Measurements from ENCODE around the gene CNTN1. TPM values are rescaled to one million over a fixed set of nuclear protein-coding genes. Genes with fewer than 3 reads are reported as not detected.

Gene CNTN1
- total RNA-seq, 2 donors from 2014 or later, result 1.3 to 3.1 TPM

DNA sequence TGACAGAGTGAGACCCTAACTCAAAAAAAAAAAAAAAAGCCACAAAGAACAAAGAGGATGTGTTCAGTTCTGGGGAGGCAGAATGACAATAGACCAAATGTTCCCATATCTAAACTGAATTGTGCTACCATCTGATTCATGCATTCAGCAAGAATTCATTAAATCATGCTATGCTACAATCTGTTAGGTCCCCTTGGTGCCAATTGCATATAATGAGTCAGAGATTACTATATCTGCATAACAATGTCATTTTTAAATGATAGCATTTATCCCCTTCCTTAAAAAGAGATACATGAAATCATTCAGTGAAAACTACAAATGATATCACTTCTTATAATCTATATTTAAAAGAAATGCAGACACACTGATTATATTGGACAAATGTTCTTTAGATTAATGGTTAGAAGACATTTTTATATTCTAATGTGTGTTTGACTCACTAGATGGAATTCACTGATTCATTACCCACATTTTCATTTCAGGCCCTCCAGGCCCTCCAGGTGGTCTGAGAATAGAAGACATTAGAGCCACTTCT, 288.3 kb downstream of the CNTN1 start:
- no peak for ATAC-seq
- intact Hi-C loops (cut with DNase I), result no loop called here
- TF ChIP-seq POLR2A (IDR thresholded peaks at IDR 0.05), result no peak
- TF ChIP-seq, protein P1, sequence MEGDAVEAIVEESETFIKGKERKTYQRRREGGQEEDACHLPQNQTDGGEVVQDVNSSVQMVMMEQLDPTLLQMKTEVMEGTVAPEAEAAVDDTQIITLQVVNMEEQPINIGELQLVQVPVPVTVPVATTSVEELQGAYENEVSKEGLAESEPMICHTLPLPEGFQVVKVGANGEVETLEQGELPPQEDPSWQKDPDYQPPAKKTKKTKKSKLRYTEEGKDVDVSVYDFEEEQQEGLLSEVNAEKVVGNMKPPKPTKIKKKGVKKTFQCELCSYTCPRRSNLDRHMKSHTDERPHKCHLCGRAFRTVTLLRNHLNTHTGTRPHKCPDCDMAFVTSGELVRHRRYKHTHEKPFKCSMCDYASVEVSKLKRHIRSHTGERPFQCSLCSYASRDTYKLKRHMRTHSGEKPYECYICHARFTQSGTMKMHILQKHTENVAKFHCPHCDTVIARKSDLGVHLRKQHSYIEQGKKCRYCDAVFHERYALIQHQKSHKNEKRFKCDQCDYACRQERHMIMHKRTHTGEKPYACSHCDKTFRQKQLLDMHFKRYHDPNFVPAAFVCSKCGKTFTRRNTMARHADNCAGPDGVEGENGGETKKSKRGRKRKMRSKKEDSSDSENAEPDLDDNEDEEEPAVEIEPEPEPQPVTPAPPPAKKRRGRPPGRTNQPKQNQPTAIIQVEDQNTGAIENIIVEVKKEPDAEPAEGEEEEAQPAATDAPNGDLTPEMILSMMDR (IDR thresholded peaks at IDR 0.05), result no peak
- H3K4me3 ChIP-seq, result no peak overlapping the region
- H3K27ac ChIP-seq, result no peak overlapping the region
- no peaks in the 10 kb centered on the region for H3K27me3 ChIP-seq
- DNase-seq, result no peak
- no peaks in the 10 kb centered on the region for H3K36me3 ChIP-seq (replicated peaks in 1 of 2; ENCODE audit: insufficient read depth in 1 of 2, low read depth in 2 of 2)
- no peaks in the 10 kb centered on the region for H3K9me3 ChIP-seq
- no peaks in the 10 kb centered on the region for H3K4me1 ChIP-seq

DNA sequence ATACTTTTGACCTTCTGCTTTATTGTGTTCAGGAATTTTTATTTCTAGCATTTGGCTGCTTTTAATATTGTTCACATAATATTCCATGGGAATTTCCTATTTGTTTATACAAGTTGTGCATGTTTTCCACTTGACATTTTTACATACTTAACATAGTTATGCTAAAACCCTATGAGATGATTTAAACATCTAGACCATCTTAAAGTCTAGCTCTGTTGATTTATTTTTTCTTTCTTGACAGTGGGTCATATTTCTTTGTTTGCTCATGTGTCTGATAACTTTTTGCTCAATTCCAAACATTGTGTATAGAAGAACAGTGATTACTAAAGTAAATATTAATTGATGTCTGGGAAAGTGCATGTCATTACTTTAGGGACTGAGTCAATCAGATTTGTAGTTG, 293.8 kb downstream of the CNTN1 start:
- no peak overlapping the region for H3K27ac ChIP-seq
- no peak overlapping the region for H3K4me3 ChIP-seq
- intact Hi-C loops (cut with DNase I), result no loop called here
- H3K4me1 ChIP-seq, result no peaks in the 10 kb centered on the region
- DNase-seq, result no peak
- H3K36me3 ChIP-seq (replicated peaks in 1 of 2; ENCODE audit: insufficient read depth in 1 of 2, low read depth in 2 of 2), result no peaks in the 10 kb centered on the region
- TF ChIP-seq, protein P1 (IDR thresholded peaks at IDR 0.05), result no peak
- no peak for TF ChIP-seq POLR2A (IDR thresholded peaks at IDR 0.05)
- H3K9me3 ChIP-seq, result no peaks in the 10 kb centered on the region
- no peaks in the 10 kb centered on the region for H3K27me3 ChIP-seq
- ATAC-seq, result no peak

DNA sequence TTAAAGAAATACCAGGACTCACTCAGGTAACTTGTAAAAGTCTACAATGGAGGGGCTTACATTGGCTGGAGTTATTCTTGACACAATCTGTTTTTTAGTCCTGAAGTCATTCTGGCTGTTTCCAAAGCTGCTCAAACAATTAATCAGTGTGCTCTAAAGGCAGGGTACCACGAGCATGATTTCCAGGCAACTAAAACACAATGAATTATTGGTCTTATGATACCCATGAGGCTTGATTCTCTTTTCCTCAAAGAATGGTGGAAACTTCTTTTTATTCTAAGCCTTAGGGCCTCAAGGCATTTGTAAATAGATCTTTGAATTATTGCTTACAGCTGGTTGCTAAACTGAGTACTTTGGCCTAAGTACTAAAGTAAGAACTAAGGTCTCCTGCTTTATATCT, 296.1 kb downstream of the CNTN1 start:
- intact Hi-C loops (cut with DNase I), result no loop called here
- no peak overlapping the region for H3K27ac ChIP-seq

DNA sequence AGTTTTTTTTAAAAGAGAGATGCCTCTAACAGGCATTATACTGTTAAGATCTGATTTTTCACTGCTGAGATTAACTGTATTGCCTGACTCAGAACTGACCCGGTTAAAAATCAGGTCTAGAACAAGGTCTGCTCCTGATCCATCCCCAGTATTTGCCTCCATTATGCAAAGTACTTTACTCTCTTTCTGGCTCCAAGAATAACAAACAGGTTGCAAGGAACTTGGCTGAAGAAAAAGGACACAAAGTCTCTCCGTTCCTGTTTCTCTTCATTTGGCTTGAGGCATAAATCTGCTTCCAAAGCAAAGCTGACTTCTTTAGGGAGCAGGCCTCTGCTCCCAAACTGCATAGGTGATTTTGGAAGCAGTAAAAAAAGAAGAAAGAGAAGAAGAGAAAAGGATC, 296.6 kb downstream of the CNTN1 start:
- no peak for ATAC-seq
- Histone ChIP-seq H3K27ac (no peak overlapping the region), H3K4me1 (no peaks in the 10 kb centered on the region), H3K27me3 (no peaks in the 10 kb centered on the region), H3K4me3 (no peak overlapping the region), H3K36me3 (replicated peaks in 1 of 2; ENCODE audit: insufficient read depth in 1 of 2, low read depth in 2 of 2) (no peaks in the 10 kb centered on the region), H3K9me3 (no peaks in the 10 kb centered on the region)
- DNase-seq, result no peak
- WGBS, 2 donors, result 54 to 66% methylated on average over 2 of the region's 2 CpGs
- TF ChIP-seq, protein P1 (IDR thresholded peaks at IDR 0.05), result no peak
- no peak for TF ChIP-seq POLR2A (IDR thresholded peaks at IDR 0.05)
- intact Hi-C loops (cut with DNase I), result no loop called here

More for the DNA sequence above, 296.1 kb downstream of the CNTN1 start:
- ATAC-seq, result no peak
- no peaks in the 10 kb centered on the region for H3K9me3 ChIP-seq
- no peak overlapping the region for H3K4me3 ChIP-seq
- no peak for DNase-seq
- H3K4me1 ChIP-seq, result no peaks in the 10 kb centered on the region
- H3K27me3 ChIP-seq, result no peaks in the 10 kb centered on the region
- TF ChIP-seq POLR2A (IDR thresholded peaks at IDR 0.05), result no peak
- TF ChIP-seq, protein P1 (IDR thresholded peaks at IDR 0.05), result no peak
- no peaks in the 10 kb centered on the region for H3K36me3 ChIP-seq (replicated peaks in 1 of 2; ENCODE audit: insufficient read depth in 1 of 2, low read depth in 2 of 2)
- 41 to 68% methylated on average over 1 of the region's 1 CpG for WGBS, 2 donors

DNA sequence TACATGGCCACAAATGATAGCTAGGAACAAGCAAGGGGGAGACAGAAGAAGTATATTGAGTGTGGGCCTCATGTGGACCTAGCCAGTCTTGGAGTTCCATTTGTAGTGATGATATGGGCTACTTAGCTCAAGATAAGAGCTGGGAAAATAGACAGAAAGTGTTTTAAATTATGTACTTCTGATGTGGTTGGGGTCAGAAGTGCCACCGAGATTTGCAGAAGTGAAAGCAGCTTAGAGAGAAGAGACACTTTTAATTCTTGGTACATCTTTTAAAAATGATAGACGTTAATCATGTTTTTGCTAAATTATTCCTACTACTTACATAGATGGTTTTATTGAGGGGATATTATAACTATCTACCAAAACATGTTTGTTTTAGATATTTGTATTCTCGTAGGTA, 297.5 kb downstream of the CNTN1 start:
- no peaks in the 10 kb centered on the region for H3K27me3 ChIP-seq
- no peaks in the 10 kb centered on the region for H3K36me3 ChIP-seq (replicated peaks in 1 of 2; ENCODE audit: insufficient read depth in 1 of 2, low read depth in 2 of 2)
- no peaks in the 10 kb centered on the region for H3K9me3 ChIP-seq
- H3K4me1 ChIP-seq, result no peaks in the 10 kb centered on the region
- H3K4me3 ChIP-seq, result no peak overlapping the region
- H3K27ac ChIP-seq, result no peak overlapping the region
- DNase-seq (no peak), ATAC-seq (no peak)
- intact Hi-C loops (cut with DNase I), result no loop called here
- TF ChIP-seq POLR2A (IDR thresholded peaks at IDR 0.05), result no peak
- TF ChIP-seq, protein P1 (IDR thresholded peaks at IDR 0.05), result no peak
- 51 to 72% methylated on average over 3 of the region's 3 CpGs for WGBS, 2 donors
